CD4-positive, alpha-beta T cell treated with Interleukin-6 at 100 ng/mL for 8 hours (primary cell): Measurements from ENCODE around the gene POLN.
"Not testable (repeated sequence)": the region's sequence is repeated elsewhere in the genome, so short reads cannot be mapped to it uniquely, and the experiment has no call there.

Experiments
- DNase-seq: peaks from one replicate; pipeline ENCODE4 v3.0.0-alpha.2; 2020; ENCODE audit warnings: mixed read lengths, low spot score

The POLN gene

DNA sequence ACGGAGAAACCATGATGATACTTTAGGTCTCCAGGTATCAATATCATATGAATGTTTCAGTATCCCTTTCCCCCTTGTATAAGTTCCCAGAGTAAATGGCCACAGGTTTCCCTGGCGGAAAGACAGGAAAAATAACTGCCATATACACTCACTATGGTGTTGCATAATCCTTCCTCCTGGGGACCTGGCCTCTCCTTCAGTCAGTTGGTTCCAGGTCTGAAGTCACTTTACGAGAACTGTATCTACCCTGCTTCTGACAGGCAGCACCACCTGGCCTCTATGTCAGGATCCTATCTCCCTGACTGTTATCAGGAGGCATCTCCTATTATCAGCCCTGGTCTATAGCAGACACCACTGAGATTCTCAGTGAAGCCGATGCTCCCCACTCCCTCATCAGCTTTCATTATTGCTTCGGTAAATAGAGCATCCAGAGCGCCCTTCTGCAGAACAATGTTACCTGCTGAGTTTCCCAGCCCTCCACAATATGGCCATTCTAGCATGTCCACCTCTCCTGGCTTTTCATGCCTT, 22.6 kb downstream of the POLN start:
- DNase-seq, result no peak

- DNase-seq, result no peak
Measured at GRCh38 chr4:2218436-2218835, 23.5 kb downstream of the POLN start.

DNA sequence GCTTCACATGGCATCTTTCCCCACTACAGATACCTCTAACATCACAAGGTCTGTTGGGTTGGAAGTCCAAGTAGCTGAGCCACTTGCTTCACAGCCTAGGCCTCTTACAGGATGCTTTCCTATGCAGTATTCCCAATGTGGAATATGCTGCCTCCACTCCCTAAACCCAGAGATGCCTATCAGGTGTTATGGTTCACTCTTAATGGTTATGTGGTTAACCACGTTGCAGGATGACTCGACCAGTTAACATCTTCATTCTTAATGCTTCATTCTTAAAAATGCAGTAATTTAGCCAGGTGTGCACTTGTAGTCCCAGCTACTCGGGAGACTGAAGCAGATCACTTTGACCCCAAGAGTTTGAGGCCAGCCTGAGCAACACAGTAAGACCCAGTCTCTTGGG, 24.2 kb downstream of the POLN start:
- DNase-seq, result no peak

DNA sequence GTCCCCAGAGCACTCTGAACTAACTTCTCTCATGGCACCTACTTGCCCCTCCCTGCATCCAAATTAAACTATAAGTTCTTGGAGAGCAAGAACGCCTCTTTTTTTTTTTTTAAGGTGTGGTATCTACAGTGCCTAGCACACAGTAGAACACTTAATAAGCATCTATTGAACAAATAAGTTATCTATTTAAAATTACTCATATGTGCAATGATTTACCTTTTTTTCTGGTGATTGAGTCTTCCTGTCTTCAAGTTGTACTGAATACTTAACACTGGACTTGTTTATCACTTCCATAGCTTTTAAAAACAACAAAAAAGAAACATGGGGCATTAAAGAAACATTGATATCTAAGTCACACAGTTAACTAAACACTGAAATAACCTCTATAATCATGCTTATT, 29.1 kb downstream of the POLN start:
- DNase-seq, result no peak

DNA sequence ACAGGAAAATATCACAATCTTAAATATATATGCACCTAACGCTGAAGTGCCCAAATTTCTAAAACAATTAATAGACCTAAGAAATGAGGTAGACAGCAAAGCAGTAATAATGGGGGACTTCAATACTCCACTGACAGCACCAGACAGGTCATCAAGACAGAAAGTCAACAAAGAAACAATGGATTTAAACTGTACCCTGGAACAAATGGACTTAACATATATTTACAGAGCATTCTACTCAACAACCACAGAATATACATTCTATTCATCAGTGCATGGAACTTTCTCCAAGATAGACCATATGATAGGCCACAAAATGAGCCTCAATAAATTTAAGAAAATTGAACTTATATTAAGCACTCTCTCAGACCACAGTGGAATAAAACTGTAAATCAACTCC, 39.1 kb downstream of the POLN start:
- not testable (repeated sequence) for DNase-seq

DNA sequence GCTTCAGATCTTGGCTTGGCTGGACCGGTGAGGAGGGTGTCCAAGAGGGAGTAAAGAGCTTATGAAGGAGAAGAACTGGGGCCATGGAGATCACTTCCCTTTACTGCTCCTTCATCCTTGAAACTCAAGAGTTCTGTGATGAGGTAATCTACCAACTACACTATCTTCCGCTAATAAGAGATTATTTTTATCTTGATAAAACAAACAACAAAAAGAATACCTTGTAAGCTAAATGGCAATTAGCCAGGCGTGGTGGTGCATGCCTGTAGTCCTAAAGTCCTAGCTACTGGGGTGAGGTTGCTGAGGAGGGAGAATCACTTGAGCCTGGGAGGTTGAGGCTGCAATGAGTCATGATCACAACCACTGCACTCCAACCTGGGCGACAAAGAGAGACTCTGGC, 47.4 kb downstream of the POLN start:
- DNase-seq, result no peak

DNA sequence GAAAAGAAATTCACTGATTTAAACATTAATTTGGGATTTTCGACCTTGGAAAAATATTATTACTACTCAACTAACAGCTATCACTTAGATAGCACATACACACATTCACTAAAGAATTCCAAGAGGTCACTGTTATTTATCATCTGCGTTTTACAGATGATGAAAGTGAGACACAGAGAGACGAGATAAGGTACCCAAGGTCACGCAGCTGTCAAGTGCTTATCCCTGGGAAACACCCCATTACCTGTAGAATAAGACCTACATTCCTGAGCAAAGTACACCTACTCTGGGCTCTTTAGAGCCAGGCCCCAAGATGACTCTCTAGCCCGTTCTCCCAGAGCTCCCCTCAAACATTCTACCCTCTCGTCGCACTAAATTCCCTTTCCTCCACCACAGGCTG, 48.6 kb downstream of the POLN start:
- no peak for DNase-seq

GRCh38 chr4:2186865-2187172, 55.1 kb downstream of the POLN start:
- DNase-seq, result no peak

DNA sequence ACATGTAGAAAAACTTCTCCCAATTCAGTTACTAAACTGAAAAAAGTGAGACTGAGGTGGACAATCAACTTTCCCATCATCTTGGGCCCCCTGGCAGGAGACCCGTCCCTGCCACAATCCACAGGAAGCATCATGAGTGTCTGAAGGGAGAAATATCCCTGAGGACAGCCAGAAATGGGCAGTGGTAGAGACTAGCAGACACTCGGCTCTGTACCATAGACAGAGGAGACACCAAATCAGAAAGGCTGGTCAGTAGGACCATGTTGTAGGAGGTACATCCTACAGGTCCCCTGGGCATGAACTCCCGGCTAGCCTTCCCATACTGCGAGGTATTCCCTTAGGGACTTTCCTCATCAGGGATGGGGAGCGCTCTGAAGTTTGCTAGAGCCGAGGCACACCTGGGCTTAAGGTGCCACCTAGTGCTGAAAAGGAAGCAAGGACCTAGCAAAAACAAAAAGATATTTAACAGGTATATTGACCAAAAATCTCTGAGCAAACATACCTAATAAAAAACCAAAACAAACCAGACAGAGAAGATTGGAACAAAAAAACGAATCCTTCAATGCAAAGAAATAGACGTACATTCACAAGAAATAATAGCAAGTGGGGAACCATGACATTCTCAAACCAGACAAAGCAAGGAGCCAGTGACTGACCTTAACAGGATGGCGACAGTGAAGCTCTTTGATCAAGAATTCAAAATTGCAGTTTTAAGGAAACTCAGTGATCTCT, 55.6 kb downstream of the POLN start:
- no peak for DNase-seq

- DNase-seq, result no peak
Measured at GRCh38 chr4:2183394-2183793, 58.5 kb downstream of the POLN start.

DNA sequence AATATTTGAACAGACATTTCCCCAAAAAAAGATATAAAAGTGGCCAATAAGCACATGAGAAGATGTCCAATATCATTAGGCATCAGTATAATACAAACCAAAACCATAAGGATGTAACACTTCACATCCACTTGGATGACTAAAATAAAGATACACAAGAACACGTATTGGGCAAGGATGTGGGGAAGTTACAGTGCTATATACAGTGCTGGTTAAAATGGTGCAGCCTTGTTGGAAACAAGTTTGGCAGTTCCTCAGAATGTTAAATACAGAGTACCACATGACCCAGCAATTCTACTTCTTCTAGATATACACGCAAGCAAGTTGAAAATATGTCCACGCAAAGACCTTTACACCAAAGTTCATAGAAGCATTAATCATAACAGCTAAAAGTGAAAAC, 58.9 kb downstream of the POLN start:
- no peak for DNase-seq

DNA sequence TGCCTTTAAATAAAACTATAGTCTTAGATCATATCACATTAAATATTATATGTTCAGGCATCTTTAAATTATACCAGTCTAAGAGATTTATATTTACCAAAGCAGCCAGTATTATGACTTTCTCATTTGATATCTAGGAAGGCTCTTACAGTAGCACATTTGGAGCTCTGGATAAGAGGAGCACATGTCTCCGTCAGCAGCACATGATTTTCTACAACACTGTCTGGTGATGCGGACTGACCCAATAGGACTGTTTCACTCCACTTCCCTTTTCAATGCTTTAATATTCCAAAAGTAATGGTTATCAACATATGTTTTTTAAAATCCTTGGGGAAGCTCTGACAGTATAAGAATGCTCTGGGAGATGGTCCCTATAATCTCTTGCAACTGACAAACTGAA, 61.5 kb downstream of the POLN start:
- no peak for DNase-seq

DNA sequence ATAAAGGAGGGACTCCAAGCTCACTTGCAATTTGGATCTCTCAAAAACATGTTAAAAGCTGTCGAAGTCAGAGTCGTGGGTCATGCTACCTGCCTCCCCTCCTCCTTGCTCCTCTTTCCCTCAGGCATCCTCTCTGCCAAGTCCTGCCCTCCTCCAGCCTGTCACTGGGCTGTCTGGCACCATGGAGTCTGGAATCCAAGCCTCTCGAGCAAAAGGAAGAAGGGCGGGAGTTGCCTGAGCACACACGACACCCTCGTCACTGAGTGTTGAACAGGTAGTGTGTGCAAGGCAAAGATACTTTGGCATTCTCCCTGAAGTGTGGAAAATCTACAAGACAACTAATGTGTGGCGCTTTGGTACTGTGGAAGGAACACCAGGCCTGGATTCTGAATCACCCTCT, 62.2 kb downstream of the POLN start:
- DNase-seq, result no peak

DNA sequence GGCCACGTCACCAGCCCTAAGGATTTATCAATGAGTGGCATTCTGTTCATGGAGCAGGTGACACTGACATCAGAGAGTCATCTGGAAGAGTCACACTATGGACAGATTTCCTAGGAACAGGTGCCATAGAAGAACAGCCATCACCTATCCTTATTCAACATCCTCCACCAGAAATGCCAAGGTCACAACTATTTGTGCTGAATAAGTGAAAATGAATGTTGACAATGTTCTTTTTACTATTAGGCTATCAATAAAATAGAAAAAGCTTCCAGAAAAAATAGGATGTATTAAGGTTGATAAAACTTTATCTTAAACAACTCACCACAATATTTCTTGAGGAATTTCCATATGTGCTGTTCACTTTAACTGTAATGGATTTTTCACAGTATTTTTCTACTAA, 62.9 kb downstream of the POLN start:
- no peak for DNase-seq

GRCh38 chr4:2177443-2178093, 64.4 kb downstream of the POLN start:
- no peak for DNase-seq

- no peak for DNase-seq
Measured at GRCh38 chr4:2175990-2176698, 65.8 kb downstream of the POLN start.

DNA sequence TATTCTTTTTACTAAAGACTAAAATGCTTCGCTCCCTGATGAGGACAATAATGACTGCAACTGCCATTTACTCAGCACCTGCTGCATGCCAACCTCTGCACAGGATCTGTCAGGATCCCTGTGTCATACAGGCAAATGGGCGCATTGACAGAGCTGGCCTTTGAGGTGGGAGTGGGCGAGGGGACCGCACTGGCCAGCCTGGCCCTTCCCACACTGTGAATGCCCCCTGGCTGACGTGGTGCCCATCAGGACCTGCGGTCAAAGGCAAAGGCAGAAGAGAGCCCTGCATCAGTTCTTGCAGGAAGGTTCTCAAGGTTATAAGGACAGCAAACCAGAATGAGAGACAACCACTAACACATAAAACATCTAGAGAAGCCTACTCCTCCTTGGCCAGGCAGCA, 67.9 kb downstream of the POLN start:
- DNase-seq, result no peak

DNA sequence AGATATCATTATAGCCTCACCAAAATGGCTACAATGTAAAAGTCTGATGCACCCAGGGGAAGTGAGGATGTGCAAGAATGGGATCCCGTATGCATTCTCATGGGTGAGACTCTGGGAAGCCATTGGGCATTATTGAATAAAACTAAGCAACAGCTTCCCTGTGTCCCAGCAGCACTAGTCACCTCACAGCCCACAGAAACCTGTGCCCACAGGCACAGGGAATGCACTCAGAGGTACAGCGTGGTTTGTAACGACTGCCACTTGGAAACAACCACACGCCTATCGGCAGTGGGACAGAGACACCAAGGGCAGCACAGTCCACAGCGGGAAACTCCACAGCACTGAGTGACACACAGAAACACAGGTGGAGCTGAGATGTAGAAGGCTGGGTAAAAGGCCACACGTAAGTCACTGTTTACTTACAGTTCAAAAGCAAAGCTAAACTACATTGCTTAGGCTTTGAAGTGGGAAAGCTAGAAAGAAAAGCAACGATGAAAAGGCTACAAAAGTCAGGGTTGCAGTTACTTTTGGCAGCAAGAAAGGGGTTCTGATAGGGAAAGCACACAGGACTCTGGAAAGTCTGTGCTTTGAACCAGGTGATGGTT, 69.2 kb downstream of the POLN start:
- no peak for DNase-seq

GRCh38 chr4:2172161-2172560, 69.8 kb downstream of the POLN start:
- no peak for DNase-seq

DNA sequence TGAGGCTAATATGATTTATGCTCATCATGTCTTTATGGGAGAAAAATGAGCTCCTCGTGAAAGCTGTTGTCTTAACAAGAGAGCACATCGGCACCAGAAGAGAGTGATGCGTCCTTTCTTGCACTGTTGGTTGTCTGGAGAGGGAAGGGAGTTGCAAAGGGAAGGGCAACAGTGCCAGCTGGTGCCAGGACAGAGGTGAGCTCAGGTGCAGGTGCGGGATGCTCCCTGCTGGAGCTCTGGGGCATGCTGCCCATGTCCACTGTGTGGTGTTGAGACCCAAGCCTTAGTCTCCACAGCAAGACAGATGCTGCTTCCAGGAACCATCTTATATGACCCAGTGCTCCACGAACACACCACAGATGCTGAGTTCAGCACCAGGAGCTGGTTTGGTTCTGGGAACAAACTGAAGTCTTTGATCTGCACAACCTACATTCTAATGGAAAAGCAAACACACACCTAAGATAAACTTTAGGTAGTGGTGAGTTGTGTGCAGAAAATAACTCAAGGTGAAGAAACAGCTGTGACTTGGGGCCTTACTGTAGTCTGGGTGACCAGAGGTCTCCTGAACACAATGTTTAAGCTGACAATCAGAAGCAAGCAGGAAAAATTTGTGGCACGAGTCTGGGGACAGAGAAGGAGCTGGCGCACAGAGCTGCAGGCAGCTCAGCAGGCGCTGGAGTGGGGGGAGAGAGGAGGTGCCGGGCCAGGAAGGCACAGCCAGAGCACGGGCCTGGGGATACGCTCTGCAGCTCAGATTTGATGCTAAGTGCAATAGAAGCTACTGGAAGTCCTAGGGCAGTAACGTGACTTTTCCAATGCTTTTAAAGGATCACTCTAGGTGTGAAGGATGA, 73.2 kb downstream of the POLN start:
- DNase-seq, result no peak

GRCh38 chr4:2166253-2166652, 75.7 kb downstream of the POLN start:
- DNase-seq, result no peak

- DNase-seq, result no peak
Measured at GRCh38 chr4:2165391-2165790, 76.5 kb downstream of the POLN start.
